ENCODE measurements around the gene UBE2F. TPM values are rescaled to one million over a fixed set of nuclear protein-coding genes. Genes with fewer than 3 reads are reported as not detected.

The UBE2F gene
- polyA plus RNA-seq, 1 donor = 44.7 TPM

GRCh38 chr2:237927135-237927534 lies 39.7 kb upstream of the UBE2F start:
- no CpG with 5 or more reads among the region's 5 CpGs for WGBS (ENCODE audit: insufficient coverage, low lambda C conversion rate)
- peaks cover 5% of the 10 kb centered on the region for H3K9me3 ChIP-seq (ENCODE audit: control insufficient read depth, low read depth, low read length)

GRCh38 chr2:237927986-237928385 lies 38.8 kb upstream of the UBE2F start:
- peaks cover 6% of the 10 kb centered on the region for H3K4me1 ChIP-seq (ENCODE audit: control insufficient read depth, insufficient read depth, low read length)
- H3K4me3 ChIP-seq (ENCODE audit: low read length) = no peak overlapping the region
- H3K27me3 ChIP-seq (ENCODE audit: control insufficient read depth, insufficient read depth, low read length) = no peaks in the 10 kb centered on the region
- no peak overlapping the region for H3K27ac ChIP-seq (ENCODE audit: low read length)
- H3K36me3 ChIP-seq (ENCODE audit: control insufficient read depth, insufficient read depth, low read length) = no peaks in the 10 kb centered on the region
- 80% methylated on average over 1 of the region's 4 CpGs for WGBS (ENCODE audit: insufficient coverage, low lambda C conversion rate)
- H3K9me3 ChIP-seq (ENCODE audit: control insufficient read depth, low read depth, low read length) = peaks cover 5% of the 10 kb centered on the region
- no peak for DNase-seq

More at GRCh38 chr2:237927135-237927534, 39.7 kb upstream of the UBE2F start:
- H3K36me3 ChIP-seq (ENCODE audit: control insufficient read depth, insufficient read depth, low read length) = no peaks in the 10 kb centered on the region
- H3K4me1 ChIP-seq (ENCODE audit: control insufficient read depth, insufficient read depth, low read length) = peaks cover 13% of the 10 kb centered on the region
- no peaks in the 10 kb centered on the region for H3K27me3 ChIP-seq (ENCODE audit: control insufficient read depth, insufficient read depth, low read length)
- no peak overlapping the region for H3K4me3 ChIP-seq (ENCODE audit: low read length)
- no peak for DNase-seq
- H3K27ac ChIP-seq (ENCODE audit: low read length) = no peak overlapping the region

GRCh38 chr2:237929979-237930378 lies 36.8 kb upstream of the UBE2F start:
- Histone ChIP-seq H3K36me3 (ENCODE audit: control insufficient read depth, insufficient read depth, low read length) (no peaks in the 10 kb centered on the region), H3K4me1 (ENCODE audit: control insufficient read depth, insufficient read depth, low read length) (no peaks in the 10 kb centered on the region), H3K4me3 (ENCODE audit: low read length) (no peak overlapping the region), H3K9me3 (ENCODE audit: control insufficient read depth, low read depth, low read length) (peaks cover 5% of the 10 kb centered on the region), H3K27ac (ENCODE audit: low read length) (no peak overlapping the region), H3K27me3 (ENCODE audit: control insufficient read depth, insufficient read depth, low read length) (peaks cover 3% of the 10 kb centered on the region)
- 92% methylated on average over 2 of the region's 9 CpGs for WGBS (ENCODE audit: insufficient coverage, low lambda C conversion rate)
- no peak for DNase-seq

- Histone ChIP-seq H3K36me3 (ENCODE audit: control insufficient read depth, insufficient read depth, low read length) (no peaks in the 10 kb centered on the region), H3K27me3 (ENCODE audit: control insufficient read depth, insufficient read depth, low read length) (peaks cover 3% of the 10 kb centered on the region), H3K27ac (ENCODE audit: low read length) (no peak overlapping the region), H3K9me3 (ENCODE audit: control insufficient read depth, low read depth, low read length) (peaks cover 5% of the 10 kb centered on the region), H3K4me1 (ENCODE audit: control insufficient read depth, insufficient read depth, low read length) (no peaks in the 10 kb centered on the region), H3K4me3 (ENCODE audit: low read length) (no peak overlapping the region)
- 29% methylated on average over 1 of the region's 9 CpGs for WGBS (ENCODE audit: insufficient coverage, low lambda C conversion rate)
- DNase-seq = peak; percentile 30 to 57
Measured at GRCh38 chr2:237931205-237931721, 35.6 kb upstream of the UBE2F start.

GRCh38 chr2:237932731-237933131 lies 34.1 kb upstream of the UBE2F start:
- H3K36me3 ChIP-seq (ENCODE audit: control insufficient read depth, insufficient read depth, low read length) = no peaks in the 10 kb centered on the region
- no CpG with 5 or more reads among the region's 3 CpGs for WGBS (ENCODE audit: insufficient coverage, low lambda C conversion rate)

GRCh38 chr2:237934186-237934585 lies 32.6 kb upstream of the UBE2F start:
- Histone ChIP-seq H3K4me3 (ENCODE audit: low read length) (no peak overlapping the region), H3K27me3 (ENCODE audit: control insufficient read depth, insufficient read depth, low read length) (peaks cover 3% of the 10 kb centered on the region), H3K4me1 (ENCODE audit: control insufficient read depth, insufficient read depth, low read length) (no peaks in the 10 kb centered on the region), H3K9me3 (ENCODE audit: control insufficient read depth, low read depth, low read length) (peaks cover 5% of the 10 kb centered on the region), H3K27ac (ENCODE audit: low read length) (no peak overlapping the region), H3K36me3 (ENCODE audit: control insufficient read depth, insufficient read depth, low read length) (no peaks in the 10 kb centered on the region)
- no CpG with 5 or more reads among the region's 5 CpGs for WGBS (ENCODE audit: insufficient coverage, low lambda C conversion rate)
- DNase-seq = no peak

More at GRCh38 chr2:237932731-237933131, 34.1 kb upstream of the UBE2F start:
- H3K4me1 ChIP-seq (ENCODE audit: control insufficient read depth, insufficient read depth, low read length) = no peaks in the 10 kb centered on the region
- no peak overlapping the region for H3K4me3 ChIP-seq (ENCODE audit: low read length)
- no peak for DNase-seq
- H3K9me3 ChIP-seq (ENCODE audit: control insufficient read depth, low read depth, low read length) = peaks cover 5% of the 10 kb centered on the region
- peaks cover 3% of the 10 kb centered on the region for H3K27me3 ChIP-seq (ENCODE audit: control insufficient read depth, insufficient read depth, low read length)
- no peak overlapping the region for H3K27ac ChIP-seq (ENCODE audit: low read length)

GRCh38 chr2:237935740-237936452 lies 30.9 kb upstream of the UBE2F start:
- no peaks in the 10 kb centered on the region for H3K4me1 ChIP-seq (ENCODE audit: control insufficient read depth, insufficient read depth, low read length)
- DNase-seq = no peak
- WGBS (ENCODE audit: insufficient coverage, low lambda C conversion rate) = no CpG with 5 or more reads among the region's 11 CpGs
- H3K9me3 ChIP-seq (ENCODE audit: control insufficient read depth, low read depth, low read length) = no peaks in the 10 kb centered on the region
- no peaks in the 10 kb centered on the region for H3K36me3 ChIP-seq (ENCODE audit: control insufficient read depth, insufficient read depth, low read length)
- H3K4me3 ChIP-seq (ENCODE audit: low read length) = no peak overlapping the region
- H3K27ac ChIP-seq (ENCODE audit: low read length) = no peak overlapping the region
- peaks cover 3% of the 10 kb centered on the region for H3K27me3 ChIP-seq (ENCODE audit: control insufficient read depth, insufficient read depth, low read length)

GRCh38 chr2:237939251-237939650 lies 27.6 kb upstream of the UBE2F start:
- peaks cover under 1% of the 10 kb centered on the region for H3K27me3 ChIP-seq (ENCODE audit: control insufficient read depth, insufficient read depth, low read length)
- peak in 1 of 2 donors; percentile 29 for DNase-seq
- peaks cover 10% of the 10 kb centered on the region for H3K9me3 ChIP-seq (ENCODE audit: control insufficient read depth, low read depth, low read length)
- H3K4me3 ChIP-seq (ENCODE audit: low read length) = no peak overlapping the region
- H3K4me1 ChIP-seq (ENCODE audit: control insufficient read depth, insufficient read depth, low read length) = no peaks in the 10 kb centered on the region
- no peaks in the 10 kb centered on the region for H3K36me3 ChIP-seq (ENCODE audit: control insufficient read depth, insufficient read depth, low read length)
- no peak overlapping the region for H3K27ac ChIP-seq (ENCODE audit: low read length)

GRCh38 chr2:237940828-237941227 lies 26.0 kb upstream of the UBE2F start:
- Histone ChIP-seq H3K4me1 (ENCODE audit: control insufficient read depth, insufficient read depth, low read length) (no peaks in the 10 kb centered on the region), H3K9me3 (ENCODE audit: control insufficient read depth, low read depth, low read length) (peaks cover 16% of the 10 kb centered on the region), H3K27ac (ENCODE audit: low read length) (no peak overlapping the region), H3K4me3 (ENCODE audit: low read length) (no peak overlapping the region), H3K36me3 (ENCODE audit: control insufficient read depth, insufficient read depth, low read length) (no peaks in the 10 kb centered on the region), H3K27me3 (ENCODE audit: control insufficient read depth, insufficient read depth, low read length) (no peaks in the 10 kb centered on the region)
- DNase-seq = no peak

- H3K9me3 ChIP-seq (ENCODE audit: control insufficient read depth, low read depth, low read length) = peaks cover 16% of the 10 kb centered on the region
- no peaks in the 10 kb centered on the region for H3K27me3 ChIP-seq (ENCODE audit: control insufficient read depth, insufficient read depth, low read length)
- no CpG with 5 or more reads among the region's 2 CpGs for whole genome bisulfite sequencing (ENCODE audit: insufficient coverage, low lambda C conversion rate)
- no peak overlapping the region for H3K4me3 ChIP-seq (ENCODE audit: low read length)
- H3K27ac ChIP-seq (ENCODE audit: low read length) = no peak overlapping the region
- DNase-seq = no peak
- H3K4me1 ChIP-seq (ENCODE audit: control insufficient read depth, insufficient read depth, low read length) = no peaks in the 10 kb centered on the region
- no peaks in the 10 kb centered on the region for H3K36me3 ChIP-seq (ENCODE audit: control insufficient read depth, insufficient read depth, low read length)
Measured at GRCh38 chr2:237941239-237941638, 25.6 kb upstream of the UBE2F start.

- Histone ChIP-seq H3K27me3 (ENCODE audit: control insufficient read depth, insufficient read depth, low read length) (no peaks in the 10 kb centered on the region), H3K4me3 (ENCODE audit: low read length) (no peak overlapping the region), H3K36me3 (ENCODE audit: control insufficient read depth, insufficient read depth, low read length) (no peaks in the 10 kb centered on the region), H3K4me1 (ENCODE audit: control insufficient read depth, insufficient read depth, low read length) (no peaks in the 10 kb centered on the region), H3K27ac (ENCODE audit: low read length) (no peak overlapping the region), H3K9me3 (ENCODE audit: control insufficient read depth, low read depth, low read length) (peaks cover 16% of the 10 kb centered on the region)
- no peak for DNase-seq
- no CpG with 5 or more reads among the region's 3 CpGs for WGBS (ENCODE audit: insufficient coverage, low lambda C conversion rate)
Measured at GRCh38 chr2:237942513-237942899, 24.3 kb upstream of the UBE2F start.
